ENCODE results near the gene TCTA.

TCTA gene

GRCh38 chr3:49461443-49462171 is 49.4 kb downstream of the TCTA start:
- Mint-ChIP-seq H3K4me1 (ENCODE audit: low read depth) (no peaks in the 10 kb centered on the region), H3K4me3 (no peak overlapping the region), H3K36me3 (ENCODE audit: low read depth) (no peaks in the 10 kb centered on the region), H3K27me3 (no peaks in the 10 kb centered on the region), H3K9me3 (no peaks in the 10 kb centered on the region), H3K27ac (peak overlapping the region; percentile 28)

DNA sequence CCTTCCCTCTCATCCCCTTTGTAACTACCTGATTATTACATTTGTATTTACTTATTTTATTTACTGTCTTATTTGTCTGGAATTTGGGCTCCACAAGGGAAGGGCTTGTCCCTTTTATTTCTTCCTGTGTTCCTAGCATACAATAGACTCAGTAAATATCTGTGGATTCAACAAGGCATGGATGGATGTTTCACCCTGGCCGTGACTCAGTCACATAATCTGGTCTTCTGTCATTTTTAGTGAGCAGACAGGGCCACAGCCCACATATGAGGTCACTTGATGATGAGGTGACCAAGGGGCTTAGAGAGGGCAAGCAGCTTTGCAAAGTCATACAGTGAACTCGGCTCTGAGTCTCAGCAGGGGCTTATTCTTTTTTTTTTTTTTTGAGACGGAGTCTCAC is 50.0 kb downstream of the TCTA start:
- Mint-ChIP-seq H3K27ac (no peak overlapping the region), H3K36me3 (ENCODE audit: low read depth) (no peaks in the 10 kb centered on the region), H3K27me3 (no peaks in the 10 kb centered on the region), H3K4me1 (ENCODE audit: low read depth) (no peaks in the 10 kb centered on the region), H3K9me3 (no peaks in the 10 kb centered on the region), H3K4me3 (no peak overlapping the region)

GRCh38 chr3:49465270-49466034 is 53.2 kb downstream of the TCTA start:
- H3K36me3 Mint-ChIP-seq (ENCODE audit: low read depth): no peaks in the 10 kb centered on the region
- H3K9me3 Mint-ChIP-seq: no peaks in the 10 kb centered on the region
- H3K27ac Mint-ChIP-seq: no peak overlapping the region
- H3K4me1 Mint-ChIP-seq (ENCODE audit: low read depth): peaks cover 6% of the 10 kb centered on the region
- H3K27me3 Mint-ChIP-seq: no peaks in the 10 kb centered on the region
- H3K4me3 Mint-ChIP-seq: no peak overlapping the region

All from stimulated activated naive CD8-positive, alpha-beta T cell treated with anti-CD3 and anti-CD28 coated beads, Interleukin-15, Interleukin-2, amounts not matched to agents 100 ng/mL and 50 ng/mL, for 24 hours (primary cell).